Thyroid gland (tissue), 4 donors: ENCODE data around the gene SEL1L. TPM values are rescaled to one million over a fixed set of nuclear protein-coding genes. Genes with fewer than 3 reads are reported as not detected.
A peak's percentile ranks its signal among the peaks of the same experiment; 100 is the strongest.
"Not testable (repeated sequence)": the region's sequence is repeated elsewhere in the genome, so short reads cannot be mapped to it uniquely, and the experiment has no call there.

Experiments
- DNase-seq, 2 donors: peaks; one replicate each; pipeline ENCODE4 v3.0.0-alpha.2; 2019
- H3K27ac ChIP-seq, 3 donors: fragments of 200-600 bp; sonication (generic); 1 replicate in 2 of 3; 2 replicates in 1 of 3; pipeline ENCODE4 v1.5.1; 2016 to 2019; ENCODE audit warnings: mild to moderate bottlenecking in 1 of 3, moderate library complexity in 1 of 3
- H3K27me3 ChIP-seq: fragments of 200-600 bp; sonication (generic); one replicate; pipeline ENCODE4 v1.5.1; 2019
- H3K36me3 ChIP-seq, 2 donors: fragments of 200-600 bp; sonication (generic); one replicate each; pipeline ENCODE4 v1.5.1; 2016 to 2019
- H3K4me1 ChIP-seq, 2 donors: fragments of 200-600 bp; sonication (generic); one replicate each; pipeline ENCODE4 v1.5.1; 2017 to 2019
- H3K4me3 ChIP-seq, 3 donors: fragments of 200-600 bp; sonication (generic); replicated peaks in 1 of 3; 1 replicate in 2 of 3; 2 replicates in 1 of 3; pipeline ENCODE4 v1.5.1; 2016; ENCODE audit warnings: mild to moderate bottlenecking in 1 of 3
- H3K9me3 ChIP-seq: fragments of 200-600 bp; sonication (generic); one replicate; pipeline ENCODE4 v1.5.1; 2017
- POLR2A ChIP-seq, 2 donors: fragments of 450-650 bp; IDR thresholded peaks; one replicate each; pipeline ENCODE4 v1.6.1; 2017; ENCODE audit warnings: antibody characterized with exemption in 2 of 2, mild to moderate bottlenecking in 2 of 2, moderate library complexity in 1 of 2
- WGBS, 2 donors: methylation state at CpG; one replicate each; pipeline ENCODE4 v1.1.5; 2017; 5-methylcytosine and 5-hydroxymethylcytosine counted together
- intact Hi-C: fragments of 100-400 bp; cut with DNase I; formaldehyde crosslinking; loops from one replicate; pipeline ENCODE4 v1.15.1; 2023
- total RNA-seq, 4 donors: library from RNA; depleted of rRNA; stranded (reverse); fragments of >200 nt; gene quantifications; one replicate each; pipeline ENCODE4 v1.2.3, GENCODE V29; 2016
- TF ChIP-seq, protein P1 (sequence below), 6 experiments: fragments of 200-600 bp in 3 of 6; fragments of 450-650 bp in 3 of 6; sonication (generic) in 3 of 6; IDR thresholded peaks; one replicate each; pipeline ENCODE4 v1.5.1; 2016 to 2019; ENCODE audit warnings: antibody characterized with exemption in 6 of 6, mild to moderate bottlenecking in 2 of 6, inconsistent platforms in 1 of 6, moderate library complexity in 1 of 6

Gene SEL1L
- total RNA-seq, 4 donors from 2014 or later: 65.4 to 96.2 (median 89.6) TPM

DNA sequence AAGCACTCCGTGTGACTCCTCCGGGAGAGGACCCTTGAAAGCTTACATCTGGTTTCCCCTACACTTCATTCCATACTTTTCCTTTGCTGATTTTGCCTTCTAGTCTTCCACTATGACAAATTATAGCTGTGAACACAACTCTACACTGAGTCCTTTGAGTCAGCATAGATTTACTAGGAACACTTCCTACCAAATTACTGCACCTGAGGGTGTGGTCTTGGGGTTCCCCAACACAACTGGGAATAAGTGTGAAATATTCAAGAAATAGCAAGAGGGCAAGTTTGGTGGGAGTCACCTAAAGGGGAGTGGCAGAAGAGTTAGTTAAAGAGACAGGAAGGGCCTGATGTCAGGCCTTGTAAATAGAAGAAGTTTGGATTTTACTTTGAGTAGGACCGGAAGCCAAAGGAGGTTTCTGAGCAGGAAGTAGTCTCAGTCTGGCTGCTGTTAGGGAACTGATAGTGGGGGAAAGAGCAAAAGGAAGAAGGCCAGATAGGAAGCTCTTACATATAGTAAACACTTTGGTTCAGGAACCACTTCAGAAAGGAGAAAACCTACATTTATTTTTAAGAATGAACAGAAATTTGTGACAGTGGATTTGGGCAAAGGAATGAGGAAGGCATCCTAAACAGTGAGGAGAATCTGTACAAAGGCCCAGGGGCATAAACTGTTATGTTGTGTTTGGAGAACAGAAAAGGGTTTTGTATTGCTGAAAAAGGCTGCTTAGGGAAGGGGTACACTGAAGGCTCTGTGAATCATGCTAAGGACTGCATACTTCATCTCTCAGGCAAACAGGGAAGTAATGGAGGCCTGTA is 14.2 kb downstream of the SEL1L start:
- WGBS, 2 donors: 44 to 52% methylated on average over 3 of the region's 3 CpGs
- no peak overlapping the region for H3K4me3 ChIP-seq
- peak overlapping the region; percentile 13 to 42 (median 20) for H3K27ac ChIP-seq
- no peaks in the 10 kb centered on the region for H3K27me3 ChIP-seq
- intact Hi-C loops: no loop called here
- peaks cover 22 to 29% of the 10 kb centered on the region in 2 donors for H3K4me1 ChIP-seq
- H3K9me3 ChIP-seq: no peaks in the 10 kb centered on the region
- H3K36me3 ChIP-seq: peaks cover 0 to 12% of the 10 kb centered on the region in 2 donors
- no peak for DNase-seq
- TF ChIP-seq, protein P1, sequence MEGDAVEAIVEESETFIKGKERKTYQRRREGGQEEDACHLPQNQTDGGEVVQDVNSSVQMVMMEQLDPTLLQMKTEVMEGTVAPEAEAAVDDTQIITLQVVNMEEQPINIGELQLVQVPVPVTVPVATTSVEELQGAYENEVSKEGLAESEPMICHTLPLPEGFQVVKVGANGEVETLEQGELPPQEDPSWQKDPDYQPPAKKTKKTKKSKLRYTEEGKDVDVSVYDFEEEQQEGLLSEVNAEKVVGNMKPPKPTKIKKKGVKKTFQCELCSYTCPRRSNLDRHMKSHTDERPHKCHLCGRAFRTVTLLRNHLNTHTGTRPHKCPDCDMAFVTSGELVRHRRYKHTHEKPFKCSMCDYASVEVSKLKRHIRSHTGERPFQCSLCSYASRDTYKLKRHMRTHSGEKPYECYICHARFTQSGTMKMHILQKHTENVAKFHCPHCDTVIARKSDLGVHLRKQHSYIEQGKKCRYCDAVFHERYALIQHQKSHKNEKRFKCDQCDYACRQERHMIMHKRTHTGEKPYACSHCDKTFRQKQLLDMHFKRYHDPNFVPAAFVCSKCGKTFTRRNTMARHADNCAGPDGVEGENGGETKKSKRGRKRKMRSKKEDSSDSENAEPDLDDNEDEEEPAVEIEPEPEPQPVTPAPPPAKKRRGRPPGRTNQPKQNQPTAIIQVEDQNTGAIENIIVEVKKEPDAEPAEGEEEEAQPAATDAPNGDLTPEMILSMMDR (IDR thresholded peaks at IDR 0.05): no peak
- TF ChIP-seq POLR2A (IDR thresholded peaks at IDR 0.05): no peak

DNA sequence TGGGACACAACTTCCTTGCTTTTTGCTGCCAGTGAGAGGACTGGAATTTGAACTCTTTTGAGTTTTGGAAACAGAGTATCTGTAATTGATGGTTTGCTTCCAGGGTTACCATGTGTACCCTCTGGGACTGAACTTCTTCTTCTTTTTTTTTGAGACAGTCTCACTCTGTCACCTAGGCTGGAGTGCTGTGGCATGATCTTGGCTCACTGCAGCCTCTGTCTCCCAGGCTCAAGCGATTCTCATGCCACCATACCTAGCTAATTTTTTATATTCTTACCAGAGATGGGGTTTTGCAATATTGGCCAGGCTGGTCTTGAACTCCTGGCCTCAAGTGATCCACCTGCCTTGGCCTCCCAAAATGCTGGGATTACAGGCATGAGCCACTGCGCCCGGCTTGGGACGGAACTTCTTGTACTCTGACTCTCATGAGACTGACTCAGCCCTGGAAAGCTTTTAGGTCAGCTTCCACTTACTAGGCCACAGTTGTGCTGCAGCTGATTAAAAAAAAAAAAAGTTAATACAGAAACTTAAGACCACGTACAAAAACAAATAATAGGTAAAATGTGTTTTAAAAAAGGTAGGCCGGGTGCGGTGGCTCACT is 15.8 kb downstream of the SEL1L start:
- H3K36me3 ChIP-seq: peaks cover 0 to 15% of the 10 kb centered on the region in 2 donors
- no peaks in the 10 kb centered on the region for H3K9me3 ChIP-seq
- WGBS, 2 donors: 77 to 82% methylated on average over 7 of the region's 7 CpGs
- intact Hi-C loops: no loop called here
- DNase-seq: no peak
- no peak for TF ChIP-seq POLR2A (IDR thresholded peaks at IDR 0.05)
- TF ChIP-seq, protein P1 (IDR thresholded peaks at IDR 0.05): no peak
- no peaks in the 10 kb centered on the region for H3K27me3 ChIP-seq
- H3K4me1 ChIP-seq: peaks cover 22 to 29% of the 10 kb centered on the region in 2 donors
- H3K27ac ChIP-seq: peak overlapping the region in 2 of 3 donors; percentile 33 to 57
- H3K4me3 ChIP-seq: no peak overlapping the region

DNA sequence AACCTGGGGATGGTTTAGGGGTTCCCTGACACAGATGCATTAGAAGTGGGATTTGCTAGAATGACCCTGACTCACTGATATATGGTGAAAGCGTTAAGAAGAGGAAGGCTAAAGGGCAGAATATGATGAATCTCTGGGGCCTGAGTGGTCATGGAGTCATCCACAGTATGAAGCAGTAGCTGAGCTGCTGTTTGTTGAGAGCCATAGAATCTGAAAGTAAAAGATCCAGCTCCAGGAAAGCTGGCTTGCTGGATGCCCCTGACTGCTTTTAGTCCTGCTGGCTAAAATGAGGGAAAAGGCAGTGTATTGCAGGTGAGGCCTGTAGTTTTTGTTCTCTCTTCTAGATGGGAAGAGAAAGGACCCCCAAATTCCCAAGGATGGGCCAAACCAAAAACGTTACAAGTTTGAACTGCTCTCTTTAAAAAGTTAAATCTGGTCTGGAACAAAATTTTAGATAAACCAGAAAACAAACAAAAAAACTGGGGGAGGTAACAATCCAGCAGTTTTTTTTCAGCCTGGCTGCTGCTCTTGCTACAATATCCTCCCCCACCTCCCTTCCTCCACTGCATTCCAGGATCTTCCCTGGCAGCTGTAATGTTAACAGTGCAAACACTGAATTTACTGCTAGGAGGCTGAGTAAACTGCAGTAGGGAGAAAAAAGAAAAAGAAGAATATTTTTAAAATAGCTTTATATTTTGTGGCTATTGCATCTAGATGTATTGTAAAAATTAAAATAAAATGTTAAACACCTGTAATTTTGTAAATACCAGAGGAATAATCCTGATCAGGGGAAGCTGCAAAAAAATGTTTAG is 16.5 kb downstream of the SEL1L start:
- DNase-seq: peak; percentile 24 to 51
- 43 to 46% methylated on average over 2 of the region's 2 CpGs for WGBS, 2 donors
- no peak for TF ChIP-seq POLR2A (IDR thresholded peaks at IDR 0.05)
- TF ChIP-seq, protein P1 (IDR thresholded peaks at IDR 0.05): no peak
- H3K36me3 ChIP-seq: peaks cover 0 to 12% of the 10 kb centered on the region in 2 donors
- H3K4me3 ChIP-seq: no peak overlapping the region
- H3K4me1 ChIP-seq: peaks cover 22 to 29% of the 10 kb centered on the region in 2 donors
- intact Hi-C loops: no loop called here
- H3K9me3 ChIP-seq: no peaks in the 10 kb centered on the region
- H3K27me3 ChIP-seq: no peaks in the 10 kb centered on the region
- H3K27ac ChIP-seq: peak overlapping the region in 2 of 3 donors; percentile 33 to 57

DNA sequence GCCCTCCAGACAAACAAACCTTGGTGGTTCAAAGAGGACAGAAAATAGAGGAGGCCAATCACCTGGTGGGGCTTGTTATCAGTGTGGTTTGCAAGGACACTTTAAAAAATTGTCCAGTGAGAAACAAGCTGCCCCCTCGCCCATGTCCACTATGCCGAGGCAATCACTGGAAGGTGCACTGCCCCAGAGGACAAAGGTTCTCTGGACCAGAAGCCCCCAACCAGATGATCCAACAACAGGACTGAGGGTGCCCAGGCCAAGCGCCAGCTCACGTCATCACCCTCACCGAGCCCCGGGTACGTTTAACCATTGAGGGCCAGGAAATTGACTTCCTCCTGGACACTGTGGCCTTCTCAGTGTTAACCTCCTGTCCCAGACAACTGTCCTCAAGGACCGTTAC is 17.7 kb downstream of the SEL1L start:
- intact Hi-C loops, DNase-seq, H3K4me3 ChIP-seq, H3K9me3 ChIP-seq, H3K27ac ChIP-seq, H3K27me3 ChIP-seq: not testable (repeated sequence)
- WGBS, 2 donors: 90 to 95% methylated on average over 8 of the region's 8 CpGs
- Histone ChIP-seq H3K36me3 (peaks cover 0 to 12% of the 10 kb centered on the region in 2 donors), H3K4me1 (peaks cover 29 to 31% of the 10 kb centered on the region in 2 donors)

DNA sequence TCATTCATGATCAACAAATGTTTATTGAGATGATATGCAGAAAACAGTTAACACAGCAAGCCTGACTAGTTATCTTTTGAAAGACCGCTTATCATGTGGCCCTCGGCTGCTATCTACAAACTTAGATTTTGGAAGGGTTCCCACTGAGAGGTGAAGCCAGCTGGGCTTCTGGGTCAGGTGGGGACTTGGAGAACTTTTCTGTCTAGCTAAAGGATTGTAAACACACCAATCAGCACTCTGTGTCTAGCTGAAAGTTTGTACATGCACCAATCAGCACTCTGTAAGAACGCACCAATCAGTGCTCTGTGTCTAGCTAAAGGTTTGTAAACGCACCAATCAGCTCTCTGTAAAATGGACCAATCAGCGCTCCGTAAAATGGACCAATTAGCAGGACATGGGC is 20.8 kb downstream of the SEL1L start:
- H3K27me3 ChIP-seq, H3K36me3 ChIP-seq, H3K9me3 ChIP-seq, H3K27ac ChIP-seq, DNase-seq, intact Hi-C loops, H3K4me3 ChIP-seq: not testable (repeated sequence)
- H3K4me1 ChIP-seq: peaks cover 18 to 20% of the 10 kb centered on the region in 2 donors
- WGBS, 2 donors: 92 to 97% methylated on average over 6 of the region's 6 CpGs
